Transverse colon (tissue), 4 donors: ENCODE results near the gene CTSC.

ENCODE experiments used
- CTCF ChIP-seq, 5 experiments: fragments of 200-600 bp in 3 of 5; fragments of 450-650 bp in 2 of 5; sonication (generic) in 3 of 5; IDR thresholded peaks; 1 replicate in 2 of 5; 2 replicates in 3 of 5; pipeline ENCODE4 v1.5.1; 2016 to 2017; ENCODE audit warnings: antibody characterized with exemption in 5 of 5, inconsistent platforms in 3 of 5, mild to moderate bottlenecking in 2 of 5, moderate library complexity in 1 of 5
- EP300 ChIP-seq: sonication (generic); formaldehyde crosslinking; IDR thresholded peaks from one replicate; pipeline ENCODE4 v1.6.1; 2017; ENCODE audit warnings: antibody characterized with exemption, low read depth
- POLR2A ChIP-seq: fragments of 450-650 bp; IDR thresholded peaks from one replicate; pipeline ENCODE4 v1.6.1; 2016; ENCODE audit warnings: antibody characterized with exemption, mild to moderate bottlenecking, moderate library complexity
- POLR2AphosphoS5 ChIP-seq, 3 donors: sonication (generic); formaldehyde crosslinking; IDR thresholded peaks; one replicate each; pipeline ENCODE4 v1.6.1; 2016; ENCODE audit warnings: antibody characterized with exemption in 3 of 3

GRCh38 chr11:88300888-88301487 is 36.5 kb downstream of the CTSC start:
- no peak for TF ChIP-seq POLR2A
- TF ChIP-seq POLR2AphosphoS5 (IDR thresholded peaks at IDR 0.05), result no peak
- no peak for TF ChIP-seq CTCF (IDR thresholded peaks at IDR 0.05)
- TF ChIP-seq EP300, result no peak
